22Rv1 (cell line): ENCODE measurements around the gene ZNF354C.

Experiments
- CTCF ChIP-seq: fragments of 450-650 bp; IDR thresholded peaks from 2 replicates; pipeline ENCODE4 v1.5.1; 2017; ENCODE audit warnings: mild to moderate bottlenecking
- ZFX ChIP-seq: fragments of 450-650 bp; IDR thresholded peaks from 2 replicates; pipeline ENCODE4 v1.6.1; 2017; ENCODE audit warnings: antibody characterized with exemption, borderline replicate concordance

DNA sequence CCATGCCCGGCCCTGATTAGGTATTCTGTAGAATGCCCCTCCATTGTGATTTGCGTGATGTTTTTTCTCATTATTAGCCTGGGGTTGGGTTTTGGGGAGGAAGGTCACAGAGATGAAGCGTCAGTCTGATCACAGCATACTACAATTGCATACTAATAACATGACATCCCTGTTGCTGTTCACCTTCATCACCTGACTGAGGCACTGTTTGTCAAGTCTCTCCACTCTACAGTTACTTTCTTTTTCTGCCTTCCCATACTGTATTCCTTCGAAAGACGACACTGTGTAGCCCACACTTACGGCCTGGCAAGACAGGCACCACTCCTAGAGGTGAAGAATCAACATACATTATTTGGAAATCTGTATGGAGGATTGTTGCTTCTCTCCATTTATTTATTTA, 5.5 kb downstream of the ZNF354C start:
- no peak for TF ChIP-seq CTCF
- TF ChIP-seq ZFX, result no peak
